ENCODE data around the gene SMCHD1.

- TF ChIP-seq, protein P1, sequence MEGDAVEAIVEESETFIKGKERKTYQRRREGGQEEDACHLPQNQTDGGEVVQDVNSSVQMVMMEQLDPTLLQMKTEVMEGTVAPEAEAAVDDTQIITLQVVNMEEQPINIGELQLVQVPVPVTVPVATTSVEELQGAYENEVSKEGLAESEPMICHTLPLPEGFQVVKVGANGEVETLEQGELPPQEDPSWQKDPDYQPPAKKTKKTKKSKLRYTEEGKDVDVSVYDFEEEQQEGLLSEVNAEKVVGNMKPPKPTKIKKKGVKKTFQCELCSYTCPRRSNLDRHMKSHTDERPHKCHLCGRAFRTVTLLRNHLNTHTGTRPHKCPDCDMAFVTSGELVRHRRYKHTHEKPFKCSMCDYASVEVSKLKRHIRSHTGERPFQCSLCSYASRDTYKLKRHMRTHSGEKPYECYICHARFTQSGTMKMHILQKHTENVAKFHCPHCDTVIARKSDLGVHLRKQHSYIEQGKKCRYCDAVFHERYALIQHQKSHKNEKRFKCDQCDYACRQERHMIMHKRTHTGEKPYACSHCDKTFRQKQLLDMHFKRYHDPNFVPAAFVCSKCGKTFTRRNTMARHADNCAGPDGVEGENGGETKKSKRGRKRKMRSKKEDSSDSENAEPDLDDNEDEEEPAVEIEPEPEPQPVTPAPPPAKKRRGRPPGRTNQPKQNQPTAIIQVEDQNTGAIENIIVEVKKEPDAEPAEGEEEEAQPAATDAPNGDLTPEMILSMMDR (IDR thresholded peaks at IDR 0.05), result no peak
- no peak for TF ChIP-seq POLR2A (IDR thresholded peaks at IDR 0.05)
These were observed 192.1 kb downstream of the SMCHD1 start for GRCh38 chr18:2847317-2848246.
